GM12891 (cell line): Measurements from ENCODE around the gene VWA3B.

ENCODE experiments used
- PAX5 ChIP-seq: IDR thresholded peaks from 2 replicates; pipeline ENCODE4 v1.6.1; 2011; ENCODE audit warnings: low read length, moderate library complexity, mild to moderate bottlenecking; ENCODE audit not compliant: insufficient read depth, severe bottlenecking
- POLR2A ChIP-seq: IDR thresholded peaks from 2 replicates; pipeline ENCODE4 v1.6.1; 2011; ENCODE audit warnings: low read depth, low read length, control low read depth
- POLR2AphosphoS5 ChIP-seq: IDR thresholded peaks from 2 replicates; pipeline ENCODE4 v1.6.1; 2011; ENCODE audit warnings: low read depth, low read length, control low read depth
- SPI1 ChIP-seq: IDR thresholded peaks from 2 replicates; pipeline ENCODE4 v1.6.1; 2011; ENCODE audit warnings: low read depth, low read length, control low read depth
- TAF1 ChIP-seq: IDR thresholded peaks from 2 replicates; pipeline ENCODE4 v1.6.1; 2011; ENCODE audit warnings: low read depth, low read length, control low read depth

DNA sequence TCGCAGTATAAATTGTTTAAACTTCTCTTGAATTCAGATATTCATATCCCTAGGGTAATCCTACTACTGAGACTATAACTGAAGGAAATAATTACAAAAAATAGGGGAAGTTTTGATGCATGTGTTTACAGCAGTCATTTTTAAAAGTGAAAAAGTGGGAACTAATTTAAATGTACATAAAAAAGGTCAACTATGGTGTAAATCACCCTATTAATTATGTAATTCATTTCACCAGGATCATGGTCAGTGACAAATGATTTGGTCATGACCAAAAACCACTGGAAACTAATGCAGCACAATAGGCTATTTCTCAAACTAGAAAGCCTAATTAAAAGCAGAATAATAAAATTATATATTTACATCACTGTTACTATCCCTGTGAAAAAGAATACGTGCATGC lies 254.3 kb downstream of the VWA3B start:
- TF ChIP-seq SPI1 (no peak), POLR2AphosphoS5 (no peak), POLR2A (no peak), TAF1 (no peak), PAX5 (no peak)
